Activated CD4-positive, alpha-beta memory T cell treated with anti-CD3 and anti-CD28 coated beads for 36 hours (primary cell): ENCODE results near the gene IFT20. TPM values are rescaled to one million over a fixed set of nuclear protein-coding genes. Genes with fewer than 3 reads are reported as not detected.
"Not testable (repeated sequence)": the region's sequence is repeated elsewhere in the genome, so short reads cannot be mapped to it uniquely, and the experiment has no call there.

Experiments
- CTCF ChIA-PET: fragments of 350-600 bp; sonication (Branson Sonifier 250); formaldehyde crosslinking; loops from one replicate; lab custom pipeline; 2021; ENCODE audit warnings: antibody characterized with exemption, inconsistent platforms; lab: Charles Lee
- POLR2A ChIA-PET: fragments of 350-600 bp; sonication (Branson Sonifier 250); formaldehyde crosslinking; loops from one replicate; lab custom pipeline; 2021; ENCODE audit warnings: antibody characterized with exemption; lab: Charles Lee
- DNase-seq: peaks from one replicate; pipeline ENCODE4 v3.0.0-alpha.2; 2020
- H3K27ac Mint-ChIP-seq: one replicate; pipeline ENCODE4 v1.8.0; 2021; ENCODE audit warnings: mixed read lengths
- H3K27me3 Mint-ChIP-seq: one replicate; pipeline ENCODE4 v1.8.0; 2021; ENCODE audit warnings: mixed read lengths
- H3K36me3 Mint-ChIP-seq: one replicate; pipeline ENCODE4 v1.8.0; 2021; ENCODE audit warnings: mixed read lengths
- H3K4me1 Mint-ChIP-seq: one replicate; pipeline ENCODE4 v1.8.0; 2021; ENCODE audit warnings: low read depth, mixed read lengths
- H3K4me3 Mint-ChIP-seq: one replicate; pipeline ENCODE4 v1.8.0; 2021; ENCODE audit warnings: mild to moderate bottlenecking, mixed read lengths
- H3K9me3 Mint-ChIP-seq: one replicate; pipeline ENCODE4 v1.8.0; 2021; ENCODE audit warnings: mixed read lengths
- intact Hi-C: fragments of 100-400 bp; cut with micrococcal nuclease; formaldehyde crosslinking; loops from one replicate; pipeline ENCODE4 v1.15.1; 2023
- total RNA-seq, 2 experiments: library from RNA; stranded (reverse); gene quantifications; one replicate each; pipeline ENCODE4 v1.2.3, GENCODE V29; 2021

The IFT20 gene
- total RNA-seq, 2 experiments from 2014 or later: 20.3 to 20.6 TPM

- Mint-ChIP-seq H3K4me3 (no peak overlapping the region), H3K36me3 (peaks cover 38% of the 10 kb centered on the region), H3K9me3 (no peaks in the 10 kb centered on the region), H3K4me1 (no peaks in the 10 kb centered on the region), H3K27me3 (no peaks in the 10 kb centered on the region), H3K27ac (no peak overlapping the region)
- intact Hi-C loops: no loop called here
- ChIA-PET CTCF (no interaction called here), POLR2A (no interaction called here)
- DNase-seq: no peak
These were observed 8.7 kb upstream of the IFT20 start for GRCh38 chr17:28344011-28344410.

- Mint-ChIP-seq H3K4me1 (peaks cover 3% of the 10 kb centered on the region), H3K27me3 (no peaks in the 10 kb centered on the region), H3K4me3 (no peak overlapping the region), H3K9me3 (no peaks in the 10 kb centered on the region), H3K36me3 (peaks cover 33% of the 10 kb centered on the region), H3K27ac (no peak overlapping the region)
- intact Hi-C loops: no loop called here
- ChIA-PET CTCF (no interaction called here), POLR2A (no interaction called here)
- no peak for DNase-seq
These were observed 8.2 kb upstream of the IFT20 start for GRCh38 chr17:28343491-28343932.

- Mint-ChIP-seq H3K27me3 (no peaks in the 10 kb centered on the region), H3K27ac (no peak overlapping the region), H3K4me1 (peaks cover 9% of the 10 kb centered on the region), H3K4me3 (no peak overlapping the region), H3K9me3 (no peaks in the 10 kb centered on the region), H3K36me3 (peaks cover 29% of the 10 kb centered on the region)
- POLR2A ChIA-PET: no interaction called here
- CTCF ChIA-PET: no interaction called here
- DNase-seq: no peak
- intact Hi-C loops: no loop called here
These were observed 7.0 kb upstream of the IFT20 start for GRCh38 chr17:28342313-28342712.

- CTCF ChIA-PET: no interaction called here
- H3K27ac Mint-ChIP-seq: no peak overlapping the region
- H3K4me3 Mint-ChIP-seq: no peak overlapping the region
- intact Hi-C loops: no loop called here
- H3K4me1 Mint-ChIP-seq: peaks cover 17% of the 10 kb centered on the region
- POLR2A ChIA-PET: no interaction called here
- peaks cover 25% of the 10 kb centered on the region for H3K36me3 Mint-ChIP-seq
- DNase-seq: no peak
- H3K9me3 Mint-ChIP-seq: no peaks in the 10 kb centered on the region
- no peaks in the 10 kb centered on the region for H3K27me3 Mint-ChIP-seq
These were observed 6.2 kb upstream of the IFT20 start for GRCh38 chr17:28341516-28341915.

- H3K36me3 Mint-ChIP-seq: peaks cover 22% of the 10 kb centered on the region
- intact Hi-C loops: no loop called here
- H3K4me3 Mint-ChIP-seq: no peak overlapping the region
- no peaks in the 10 kb centered on the region for H3K27me3 Mint-ChIP-seq
- H3K4me1 Mint-ChIP-seq: peaks cover 21% of the 10 kb centered on the region
- ChIA-PET CTCF (no interaction called here), POLR2A (no interaction called here)
- H3K9me3 Mint-ChIP-seq: no peaks in the 10 kb centered on the region
- DNase-seq: no peak
- H3K27ac Mint-ChIP-seq: no peak overlapping the region
These were observed 5.1 kb upstream of the IFT20 start for GRCh38 chr17:28340374-28340773.

- Mint-ChIP-seq H3K36me3 (peaks cover 22% of the 10 kb centered on the region), H3K9me3 (no peaks in the 10 kb centered on the region), H3K4me1 (peaks cover 27% of the 10 kb centered on the region), H3K27me3 (no peaks in the 10 kb centered on the region), H3K4me3 (no peak overlapping the region), H3K27ac (no peak overlapping the region)
- intact Hi-C loops: no loop called here
- ChIA-PET POLR2A (no interaction called here), CTCF (no interaction called here)
- DNase-seq: no peak
These were observed 4.2 kb upstream of the IFT20 start for GRCh38 chr17:28339431-28339830.

- not testable (repeated sequence) for H3K27me3 Mint-ChIP-seq
- peaks cover 16% of the 10 kb centered on the region for H3K36me3 Mint-ChIP-seq
These were observed 3.5 kb upstream of the IFT20 start for GRCh38 chr17:28338769-28339212.

GRCh38 chr17:28338056-28338768 lies 2.9 kb upstream of the IFT20 start:
- H3K4me3 Mint-ChIP-seq: no peak overlapping the region
- intact Hi-C loops: no loop called here
- no peak for DNase-seq
- H3K9me3 Mint-ChIP-seq: no peaks in the 10 kb centered on the region
- no peak overlapping the region for H3K27ac Mint-ChIP-seq
- H3K27me3 Mint-ChIP-seq: no peaks in the 10 kb centered on the region
- CTCF ChIA-PET: interaction anchor here (1.2 to 1.5 kb wide), 3 partner anchors 8 to 275 kb away, joined by 3 to 5 read pairs (median 4); no protein-coding TSS in a partner anchor
- H3K36me3 Mint-ChIP-seq: peaks cover 15% of the 10 kb centered on the region
- POLR2A ChIA-PET: no interaction called here
- H3K4me1 Mint-ChIP-seq: peaks cover 34% of the 10 kb centered on the region

More at GRCh38 chr17:28338769-28339212, 3.5 kb upstream of the IFT20 start:
- H3K4me1 Mint-ChIP-seq: peaks cover 34% of the 10 kb centered on the region
- H3K9me3 Mint-ChIP-seq, H3K27ac Mint-ChIP-seq, intact Hi-C loops, POLR2A ChIA-PET, H3K4me3 Mint-ChIP-seq, DNase-seq: not testable (repeated sequence)
- CTCF ChIA-PET: interaction anchor here (1.5 kb wide), 1 partner anchor 78 kb away, joined by 4 read pairs; no protein-coding TSS in a partner anchor

- Mint-ChIP-seq H3K9me3 (no peaks in the 10 kb centered on the region), H3K36me3 (peaks cover 8% of the 10 kb centered on the region), H3K4me1 (peaks cover 36% of the 10 kb centered on the region), H3K27ac (peak overlapping the region; percentile 87), H3K4me3 (peak overlapping the region; percentile 94), H3K27me3 (no peaks in the 10 kb centered on the region)
- POLR2A ChIA-PET: interaction anchor here (1.1 to 2.3 kb wide), 9 partner anchors 9 to 235 kb away, joined by 4 to 40 read pairs (median 5); partner anchors contain the start of genes PIGS, POLDIP2, SARM1 and TMEM97
- intact Hi-C loops: loop anchor here (1.0 kb wide), 5 partner anchors 9 to 616 kb away; partner anchors contain the start of genes POLDIP2, SARM1 and TMEM97
- CTCF ChIA-PET: interaction anchor here (0.6 to 3.9 kb wide), 11 partner anchors 9 to 107 kb away, joined by 3 to 13 read pairs (median 4); partner anchors contain the start of gene POLDIP2
- peak; percentile 42 for DNase-seq
These were observed 943 bp upstream of the IFT20 start for GRCh38 chr17:28335959-28336871.

GRCh38 chr17:28334666-28335200 lies 539 bp downstream of the IFT20 start:
- POLR2A ChIA-PET: interaction anchor here (1.1 to 2.3 kb wide), 9 partner anchors 9 to 237 kb away, joined by 4 to 40 read pairs (median 5); partner anchors contain the start of genes PIGS, POLDIP2, SARM1 and TMEM97
- Mint-ChIP-seq H3K4me1 (peaks cover 36% of the 10 kb centered on the region), H3K36me3 (peaks cover 3% of the 10 kb centered on the region), H3K4me3 (peak overlapping the region; percentile 94), H3K27me3 (no peaks in the 10 kb centered on the region), H3K9me3 (no peaks in the 10 kb centered on the region), H3K27ac (peak overlapping the region; percentile 87)
- DNase-seq: no peak
- CTCF ChIA-PET: interaction anchor here (0.9 to 3.9 kb wide), 7 partner anchors 9 to 104 kb away, joined by 3 to 13 read pairs (median 4); partner anchors contain the start of gene POLDIP2
- intact Hi-C loops: loop anchor here (1.0 kb wide), 5 partner anchors 7 to 618 kb away; partner anchors contain the start of genes POLDIP2, SARM1 and TMEM97

GRCh38 chr17:28334171-28334570 lies 1.1 kb downstream of the IFT20 start:
- no peaks in the 10 kb centered on the region for H3K9me3 Mint-ChIP-seq
- H3K36me3 Mint-ChIP-seq: peaks cover 3% of the 10 kb centered on the region
- no peaks in the 10 kb centered on the region for H3K27me3 Mint-ChIP-seq
- H3K27ac Mint-ChIP-seq: no peak overlapping the region
- no peak for DNase-seq
- ChIA-PET CTCF (interaction anchor here (2.1 to 3.9 kb wide), 2 partner anchors 14 to 24 kb away, joined by 9 to 13 read pairs; partner anchors contain the start of gene POLDIP2), POLR2A (interaction anchor here (2.1 kb wide), 1 partner anchor 14 kb away, joined by 9 read pairs; no protein-coding TSS in a partner anchor)
- intact Hi-C loops: no loop called here
- H3K4me1 Mint-ChIP-seq: peaks cover 36% of the 10 kb centered on the region
- H3K4me3 Mint-ChIP-seq: peak overlapping the region; percentile 94
